Heart right ventricle (tissue), 16 donors: Measurements from ENCODE around the gene PCF11. TPM values are rescaled to one million over a fixed set of nuclear protein-coding genes. Genes with fewer than 3 reads are reported as not detected.

Experiments used
- ATAC-seq, 8 donors: fragments of 200-7000 bp; cut with Tn5 transposase; one replicate each; pipeline ENCODE4 v1.9.1; 2020; ENCODE audit warnings: mild to moderate bottlenecking in 8 of 8, moderate library complexity in 8 of 8, moderate number of reproducible peaks in 1 of 8
- DNase-seq, 2 donors: peaks; one replicate each; pipeline ENCODE4 v3.0.0-alpha.2; 2020
- H3K27ac ChIP-seq, 10 donors: fragments of 200-600 bp; sonication (generic) in 2 of 10; one replicate each; pipeline versions ENCODE4 v1.5.0 to v1.8.0; 2020 to 2022; ENCODE audit warnings: mild to moderate bottlenecking in 3 of 10
- H3K27me3 ChIP-seq, 7 donors: fragments of 200-600 bp; one replicate each; pipeline ENCODE4 v1.8.0; 2021 to 2022; ENCODE audit warnings: mild to moderate bottlenecking in 2 of 7
- H3K36me3 ChIP-seq, 9 donors: fragments of 200-600 bp; sonication (generic) in 1 of 9; one replicate each; pipeline versions ENCODE4 v1.5.0 to v1.8.0; 2020 to 2022; ENCODE audit warnings: mild to moderate bottlenecking in 2 of 9
- H3K4me1 ChIP-seq, 9 donors: fragments of 200-600 bp; sonication (generic) in 1 of 9; one replicate each; pipeline versions ENCODE4 v1.5.0 to v1.8.0; 2020 to 2022; ENCODE audit warnings: mild to moderate bottlenecking in 4 of 9
- H3K4me3 ChIP-seq, 10 donors: fragments of 200-600 bp; sonication (generic) in 2 of 10; one replicate each; pipeline versions ENCODE4 v1.5.0 to v1.8.0; 2020 to 2022; ENCODE audit warnings: mild to moderate bottlenecking in 7 of 10, moderate library complexity in 2 of 10
- H3K9me3 ChIP-seq, 11 donors: fragments of 200-600 bp in 10 of 11; sonication (generic) in 2 of 11; one replicate each; pipeline versions ENCODE4 v1.5.0 to v1.8.0; 2013 to 2022; ENCODE audit warnings: mild to moderate bottlenecking in 2 of 11, control low read depth in 1 of 11, moderate library complexity in 1 of 11
- WGBS, 2 donors: extraction: QIAGEN DNeasy Blood & Tissue Kit; methylation state at CpG; one replicate each; pipeline ENCODE4 v1.1.7; 2013; ENCODE audit warnings: inconsistent platforms in 1 of 2; 5-methylcytosine and 5-hydroxymethylcytosine counted together
- intact Hi-C, 10 donors: fragments of 100-400 bp; cut with DNase I; formaldehyde crosslinking; loops; one replicate each; pipeline versions ENCODE4 v1.11.1 to v1.14.2; 2022
- polyA plus RNA-seq, 2 donors: library from polyadenylated mRNA; stranded (reverse); fragments of 200-250 nt; gene quantifications; one replicate each; pipeline ENCODE4 v1.2.3, GENCODE V29; 2013
- total RNA-seq, 10 donors: library from RNA; stranded (reverse); fragmentation: NEBNext Ultra II Directional in 3 of 10; extraction: Animal tissue kit (Norgen Biotek cat#: 25700) in 3 of 10; gene quantifications; one replicate each; pipeline versions ENCODE4 v1.2.1 to v1.2.4, GENCODE V29; 2021 to 2023
- TF ChIP-seq, protein P1 (sequence below), 9 donors: fragments of 200-600 bp; sonication (generic) in 2 of 9; IDR thresholded peaks; one replicate each; pipeline versions ENCODE4 v1.5.0 to v1.8.0; 2021 to 2022; ENCODE audit warnings: antibody characterized with exemption in 9 of 9, mild to moderate bottlenecking in 5 of 9, moderate library complexity in 1 of 9
- donor health status: Arrhythmogenic right ventricular cardiomyopathy.
- donor health status: ischemic (EF 13 %, LVEDD 7.1; RV severe dilation, severe dysfunction).
- donor health status: healthy with polysubstance abuse.
- donor health status: DM: no; HTN: yes; CAD: no.
- donor health status: DM: no; HTN: no; CAD: no.
- donor health status: ischemic (EF 25% LVEDD 6.9; RV normal size, moderate dysfunction).
- donor health status: ischemic (EF 25% LVEDD 5.7; RV mildly dilated, moderate dysfunction).
- donor health status: healthy.
- donor health status: DM: yes; HTN: yes; CAD: no.
- donor health status: Ischemic cardiomyopathy.
- donor health status: ischemic (EF 35%, LVEDD 5.7; RV mildly dilated, moderate dysfunction).
- donor health status: nonischemic (EF 11% LVEDD 7.7; RV severe dilation, severe dysfunction).
- donor health status: DM: yes; HTN: yes; CAD: no.
- donor health status: PGD.
- donor health status: ischemic (EF 29% LVEDD 5.4; RV normal size, mild dysfunction).
- donor health status: nonischemic (EF 23%, LVEDD 6.1; RV moderate dilation, normal function).

The PCF11 gene
- total and polyA plus RNA-seq, 12 donors: 14.7 to 38.4 (median 28.7) TPM

DNA sequence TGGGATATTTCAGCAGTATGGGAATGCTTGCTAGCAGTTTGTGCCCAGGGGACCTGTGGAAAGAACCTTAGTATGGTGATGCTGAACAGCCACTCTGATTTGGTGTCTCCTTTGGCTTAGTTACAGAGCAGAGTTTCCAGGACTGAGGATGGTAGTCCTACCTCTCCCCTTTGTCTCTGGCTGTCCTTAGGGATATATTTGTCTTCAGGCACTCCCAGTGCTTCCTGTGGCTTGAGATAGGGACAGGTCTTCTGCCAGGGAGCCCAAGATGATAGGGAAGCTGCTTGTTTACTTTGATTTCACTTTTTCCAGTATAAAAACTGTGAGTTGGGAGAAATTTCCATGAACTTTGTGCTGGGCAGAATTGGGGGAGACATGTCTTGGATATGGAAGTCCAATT is 64.8 kb downstream of the PCF11 start:
- Histone ChIP-seq H3K9me3 (no peaks in the 10 kb centered on the region), H3K36me3 (no peaks in the 10 kb centered on the region), H3K27me3 (no peaks in the 10 kb centered on the region), H3K27ac (no peak overlapping the region), H3K4me1 (no peaks in the 10 kb centered on the region), H3K4me3 (no peak overlapping the region)
- TF ChIP-seq, protein P1, sequence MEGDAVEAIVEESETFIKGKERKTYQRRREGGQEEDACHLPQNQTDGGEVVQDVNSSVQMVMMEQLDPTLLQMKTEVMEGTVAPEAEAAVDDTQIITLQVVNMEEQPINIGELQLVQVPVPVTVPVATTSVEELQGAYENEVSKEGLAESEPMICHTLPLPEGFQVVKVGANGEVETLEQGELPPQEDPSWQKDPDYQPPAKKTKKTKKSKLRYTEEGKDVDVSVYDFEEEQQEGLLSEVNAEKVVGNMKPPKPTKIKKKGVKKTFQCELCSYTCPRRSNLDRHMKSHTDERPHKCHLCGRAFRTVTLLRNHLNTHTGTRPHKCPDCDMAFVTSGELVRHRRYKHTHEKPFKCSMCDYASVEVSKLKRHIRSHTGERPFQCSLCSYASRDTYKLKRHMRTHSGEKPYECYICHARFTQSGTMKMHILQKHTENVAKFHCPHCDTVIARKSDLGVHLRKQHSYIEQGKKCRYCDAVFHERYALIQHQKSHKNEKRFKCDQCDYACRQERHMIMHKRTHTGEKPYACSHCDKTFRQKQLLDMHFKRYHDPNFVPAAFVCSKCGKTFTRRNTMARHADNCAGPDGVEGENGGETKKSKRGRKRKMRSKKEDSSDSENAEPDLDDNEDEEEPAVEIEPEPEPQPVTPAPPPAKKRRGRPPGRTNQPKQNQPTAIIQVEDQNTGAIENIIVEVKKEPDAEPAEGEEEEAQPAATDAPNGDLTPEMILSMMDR (IDR thresholded peaks at IDR 0.05): no peak
- intact Hi-C loops: loop anchor here in 1 of 10 donors (10.0 kb wide), 1 partner anchor 603 kb away; no protein-coding TSS in a partner anchor
- DNase-seq (no peak), ATAC-seq (no peak)

DNA sequence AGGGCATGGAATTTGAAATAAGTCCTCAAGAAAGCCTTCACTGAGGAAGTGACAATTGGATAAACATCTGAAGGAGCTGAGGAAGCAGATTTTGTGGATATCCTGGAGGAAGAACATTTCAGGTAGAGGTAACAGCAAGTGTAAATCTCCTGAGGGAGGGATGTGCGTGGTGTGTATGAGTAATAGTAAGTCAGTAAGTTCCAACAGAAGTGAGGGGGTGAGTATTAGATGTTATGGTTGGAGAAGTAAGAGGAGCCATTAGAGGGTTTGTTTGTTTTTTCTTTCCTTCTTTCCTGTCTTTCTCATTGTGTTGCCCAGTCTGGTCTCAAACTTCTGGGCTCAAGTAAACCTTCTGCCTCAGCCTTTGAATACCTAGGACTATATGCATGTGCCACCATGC is 65.6 kb downstream of the PCF11 start:
- H3K27ac ChIP-seq: no peak overlapping the region
- TF ChIP-seq, protein P1 (IDR thresholded peaks at IDR 0.05): no peak
- ATAC-seq (no peak), DNase-seq (no peak)
- H3K4me1 ChIP-seq: no peaks in the 10 kb centered on the region
- no peaks in the 10 kb centered on the region for H3K36me3 ChIP-seq
- WGBS, 2 donors: 95 to 96% methylated on average over 1 of the region's 1 CpG
- intact Hi-C loops: loop anchor here in 1 of 10 donors (10.0 kb wide), 1 partner anchor 602 kb away; no protein-coding TSS in a partner anchor
- H3K27me3 ChIP-seq: no peaks in the 10 kb centered on the region
- H3K4me3 ChIP-seq: no peak overlapping the region
- no peaks in the 10 kb centered on the region for H3K9me3 ChIP-seq

DNA sequence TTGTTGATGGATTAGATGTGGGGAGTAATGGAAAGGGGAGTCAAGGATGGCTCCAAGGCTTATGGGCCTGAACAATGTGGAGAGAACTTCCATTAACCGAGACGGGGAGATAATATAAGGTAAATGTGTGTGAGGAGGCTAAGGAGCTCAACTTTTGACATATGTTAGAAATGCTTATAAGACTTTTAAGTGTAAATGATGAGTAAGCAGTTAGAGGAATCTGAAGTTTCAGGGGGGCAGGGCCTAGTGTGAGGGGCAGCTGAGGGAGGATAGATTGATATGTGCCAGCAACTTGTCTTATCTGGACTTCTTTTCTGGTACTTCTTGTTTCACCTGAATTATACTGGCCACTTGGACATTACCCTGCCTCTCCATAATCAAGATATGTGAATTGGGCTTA is 66.5 kb downstream of the PCF11 start:
- H3K27ac ChIP-seq: no peak overlapping the region
- no peaks in the 10 kb centered on the region for H3K27me3 ChIP-seq
- DNase-seq: no peak
- WGBS, 2 donors: 94 to 100% methylated on average over 2 of the region's 2 CpGs
- H3K36me3 ChIP-seq: no peaks in the 10 kb centered on the region
- H3K9me3 ChIP-seq: no peaks in the 10 kb centered on the region
- H3K4me3 ChIP-seq: no peak overlapping the region
- TF ChIP-seq, protein P1 (IDR thresholded peaks at IDR 0.05): no peak
- ATAC-seq: no peak
- no peaks in the 10 kb centered on the region for H3K4me1 ChIP-seq
- intact Hi-C loops: loop anchor here in 1 of 10 donors (10.0 kb wide), 1 partner anchor 601 kb away; no protein-coding TSS in a partner anchor

DNA sequence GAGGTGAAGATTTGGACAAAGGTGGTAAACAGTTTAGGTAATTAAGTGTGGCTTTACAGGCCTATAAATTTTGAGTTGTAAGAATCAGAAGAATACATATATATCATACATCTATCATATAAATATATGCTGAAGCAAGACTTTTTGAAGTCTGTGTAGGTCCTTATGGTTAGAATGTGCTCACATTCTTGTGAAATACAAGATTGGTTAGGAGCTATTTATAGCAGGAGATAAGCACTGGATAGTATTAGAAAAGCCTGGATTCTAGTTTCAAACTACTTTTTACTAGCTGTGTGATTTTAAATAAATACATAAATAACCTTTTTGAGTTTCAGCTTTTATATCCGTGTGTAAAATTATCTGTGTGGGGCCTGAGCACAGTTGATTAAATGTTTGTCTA is 78.9 kb downstream of the PCF11 start:
- WGBS, 2 donors: 27 to 29% methylated on average over 1 of the region's 1 CpG
- no peaks in the 10 kb centered on the region for H3K9me3 ChIP-seq
- intact Hi-C loops: loop anchor here in 1 of 10 donors (10.0 kb wide), 1 partner anchor 589 kb away; no protein-coding TSS in a partner anchor
- no peak overlapping the region for H3K4me3 ChIP-seq
- H3K27me3 ChIP-seq: no peaks in the 10 kb centered on the region
- H3K36me3 ChIP-seq: peaks cover 0 to 3% (median 0%) of the 10 kb centered on the region in 9 donors
- TF ChIP-seq, protein P1 (IDR thresholded peaks at IDR 0.05): no peak
- no peak for ATAC-seq
- no peak overlapping the region for H3K27ac ChIP-seq
- DNase-seq: no peak
- H3K4me1 ChIP-seq: peaks cover 0 to 8% (median 0%) of the 10 kb centered on the region in 9 donors

Other genes with a start within 250 kb of the PCF11 start
- 10 to 100 TPM; 20.2 to 29.4 (median 22.0) TPM for gene RAB30, start 85.2 kb upstream of the PCF11 start, total RNA-seq
- 1 to 10 TPM; 2.5 to 5.3 TPM for gene RAB30, start 85.2 kb upstream of the PCF11 start, polyA plus RNA-seq
- 10 to 100 TPM in 1 of 10 donors, 1 to 10 TPM in 9; 3.7 to 10.7 (median 6.4) TPM for gene ANKRD42, start 36.6 kb downstream of the PCF11 start, total RNA-seq
- 1 to 10 TPM; 2.0 to 3.3 TPM for gene ANKRD42, start 36.6 kb downstream of the PCF11 start, polyA plus RNA-seq
- gene CCDC90B, start 129.2 kb downstream of the PCF11 start, total RNA-seq: 10 to 100 TPM; 22.3 to 34.3 (median 28.2) TPM
- gene CCDC90B, start 129.2 kb downstream of the PCF11 start, polyA plus RNA-seq: 10 to 100 TPM; 14.7 to 23.9 TPM